Thoracic aorta (tissue), 2 donors: ENCODE measurements around the gene VTCN1. TPM values are rescaled to one million over a fixed set of nuclear protein-coding genes. Genes with fewer than 3 reads are reported as not detected.

ENCODE experiments used
- ATAC-seq: fragments of 150-250 bp; one replicate; pipeline ENCODE4 v1.8.0; 2017; ENCODE audit warnings: low read depth; ENCODE audit not compliant: insufficient number of reproducible peaks, low FRiP score
- DNase-seq: peaks from one replicate; pipeline ENCODE4 v3.0.0-alpha.2; 2020; ENCODE audit warnings: low spot score
- H3K27ac ChIP-seq, 2 donors: fragments of 200-600 bp; sonication (generic); 1 replicate in 1 of 2; 2 replicates in 1 of 2; pipeline ENCODE4 v1.5.1; 2016; ENCODE audit warnings: mild to moderate bottlenecking in 2 of 2, moderate library complexity in 2 of 2
- H3K27me3 ChIP-seq: fragments of 200-600 bp; sonication (generic); replicated peaks from 2 replicates; pipeline ENCODE4 v1.6.0; 2016; ENCODE audit warnings: mild to moderate bottlenecking; ENCODE audit not compliant: insufficient read depth
- H3K36me3 ChIP-seq: fragments of 200-600 bp; sonication (generic); one replicate; pipeline ENCODE4 v1.5.1; 2016
- H3K4me1 ChIP-seq, 2 donors: fragments of 200-600 bp; sonication (generic); 1 replicate in 1 of 2; 2 replicates in 1 of 2; pipeline versions ENCODE4 v1.5.1 to v1.6.0; 2016; ENCODE audit warnings: low read depth in 2 of 2, mild to moderate bottlenecking in 1 of 2; ENCODE audit not compliant: control insufficient read depth in 1 of 2
- H3K4me3 ChIP-seq: fragments of 200-600 bp; sonication (generic); 2 replicates; pipeline ENCODE4 v1.5.1; 2016; ENCODE audit warnings: mild to moderate bottlenecking
- H3K9me3 ChIP-seq: fragments of 200-600 bp; sonication (generic); 2 replicates; pipeline ENCODE4 v1.5.1; 2016
- CTCF ChIP-seq: fragments of 200-600 bp; sonication (generic); IDR thresholded peaks from one replicate; pipeline ENCODE4 v1.5.1; 2019; ENCODE audit warnings: antibody characterized with exemption
- total RNA-seq, 2 donors: library from RNA; depleted of rRNA; stranded (reverse); fragments of >200 nt; gene quantifications; one replicate each; pipeline versions ENCODE4 v1.1.0 to v1.2.3, GENCODE V29; 2016

VTCN1 gene
- total RNA-seq, 2 donors from 2014 or later: not detected

GRCh38 chr1:117135329-117135728, 75.4 kb downstream of the VTCN1 start:
- no peak for ATAC-seq

GRCh38 chr1:117130526-117130925, 80.2 kb downstream of the VTCN1 start:
- Histone ChIP-seq H3K4me3 (no peak overlapping the region), H3K27ac (no peak overlapping the region), H3K4me1 (no peaks in the 10 kb centered on the region), H3K9me3 (no peaks in the 10 kb centered on the region), H3K36me3 (no peaks in the 10 kb centered on the region), H3K27me3 (no peaks in the 10 kb centered on the region)
- no peak for TF ChIP-seq CTCF
- DNase-seq: no peak
- ATAC-seq: no peak

More at GRCh38 chr1:117135329-117135728, 75.4 kb downstream of the VTCN1 start:
- no peak for DNase-seq
- no peak for TF ChIP-seq CTCF
- Histone ChIP-seq H3K4me3 (no peak overlapping the region), H3K9me3 (no peaks in the 10 kb centered on the region), H3K4me1 (no peaks in the 10 kb centered on the region), H3K27me3 (no peaks in the 10 kb centered on the region), H3K27ac (no peak overlapping the region), H3K36me3 (no peaks in the 10 kb centered on the region)

- Histone ChIP-seq H3K4me1 (no peaks in the 10 kb centered on the region), H3K27me3 (no peaks in the 10 kb centered on the region), H3K27ac (no peak overlapping the region), H3K9me3 (no peaks in the 10 kb centered on the region), H3K4me3 (no peak overlapping the region), H3K36me3 (no peaks in the 10 kb centered on the region)
- ATAC-seq: no peak
- DNase-seq: no peak
- peak; percentile 43 for TF ChIP-seq CTCF
These were observed 82.2 kb downstream of the VTCN1 start for GRCh38 chr1:117128323-117129079.

DNA sequence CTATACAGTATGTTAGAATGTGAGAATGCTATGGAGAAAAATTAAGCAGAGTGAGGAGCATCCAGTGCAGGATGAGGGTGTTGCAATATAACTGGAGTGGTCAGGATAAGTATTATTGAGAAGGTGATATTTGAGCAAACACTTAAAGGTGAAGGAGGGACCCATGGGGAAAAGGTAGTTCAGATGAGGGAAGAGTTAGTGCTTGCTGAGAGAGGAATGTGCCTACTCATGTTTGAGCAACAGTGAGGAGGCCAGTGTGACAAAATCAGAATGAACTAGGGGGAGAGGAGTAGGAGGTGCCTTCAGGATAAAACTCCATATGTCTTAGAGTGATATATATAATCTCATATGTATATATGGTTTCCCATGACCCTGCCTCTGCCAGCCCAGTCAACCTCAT, 82.9 kb downstream of the VTCN1 start:
- Histone ChIP-seq H3K9me3 (no peaks in the 10 kb centered on the region), H3K27me3 (no peaks in the 10 kb centered on the region), H3K27ac (no peak overlapping the region), H3K4me1 (no peaks in the 10 kb centered on the region), H3K36me3 (no peaks in the 10 kb centered on the region), H3K4me3 (no peak overlapping the region)
- ATAC-seq (no peak), DNase-seq (no peak)
- TF ChIP-seq CTCF: no peak

- Histone ChIP-seq H3K36me3 (no peaks in the 10 kb centered on the region), H3K27me3 (no peaks in the 10 kb centered on the region), H3K4me1 (peaks cover 8 to 15% of the 10 kb centered on the region in 2 donors), H3K27ac (no peak overlapping the region), H3K9me3 (no peaks in the 10 kb centered on the region), H3K4me3 (no peak overlapping the region)
- no peak for ATAC-seq
- DNase-seq: no peak
- TF ChIP-seq CTCF: no peak
These were observed 86.1 kb downstream of the VTCN1 start for GRCh38 chr1:117124661-117125060.
